ENCODE results near the gene SLC4A1.

SLC4A1 gene

GRCh38 chr17:44273607-44274006, 5.7 kb upstream of the SLC4A1 start:
- Mint-ChIP-seq H3K4me1 (no peaks in the 10 kb centered on the region), H3K27me3 (peaks cover 55% of the 10 kb centered on the region), H3K27ac (no peak overlapping the region), H3K36me3 (no peaks in the 10 kb centered on the region), H3K4me3 (no peak overlapping the region), H3K9me3 (no peaks in the 10 kb centered on the region)
- no peak for DNase-seq
- CTCF ChIA-PET = interaction anchor here (1.2 kb wide), 1 partner anchor 72 kb away, joined by 3 read pairs; no protein-coding TSS in a partner anchor

DNA sequence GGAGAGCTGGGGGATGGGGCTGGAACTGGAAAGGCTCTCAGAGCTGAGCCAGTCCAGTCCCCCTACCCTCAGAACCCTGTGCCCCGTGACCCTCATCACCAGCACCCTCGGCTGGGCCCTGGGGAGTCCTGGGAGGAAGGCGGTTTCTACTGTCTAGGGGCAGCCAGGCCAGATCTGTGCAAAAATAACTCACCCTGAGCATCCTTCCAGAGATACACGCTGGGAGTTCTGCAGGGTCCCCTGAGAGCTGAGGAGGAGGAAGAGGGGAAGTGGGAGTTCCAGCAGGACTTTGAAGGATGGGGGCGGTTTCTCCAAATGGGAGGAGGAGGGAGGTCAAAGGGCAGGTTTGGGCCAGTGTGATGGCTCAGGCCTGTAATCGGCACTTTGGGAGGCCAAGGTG, 5.0 kb upstream of the SLC4A1 start:
- Mint-ChIP-seq H3K9me3 (no peaks in the 10 kb centered on the region), H3K4me1 (no peaks in the 10 kb centered on the region), H3K4me3 (no peak overlapping the region), H3K36me3 (no peaks in the 10 kb centered on the region), H3K27me3 (peaks cover 55% of the 10 kb centered on the region), H3K27ac (no peak overlapping the region)
- CTCF ChIA-PET = interaction anchor here (1.2 kb wide), 1 partner anchor 73 kb away, joined by 3 read pairs; no protein-coding TSS in a partner anchor
- no peak for DNase-seq

DNA sequence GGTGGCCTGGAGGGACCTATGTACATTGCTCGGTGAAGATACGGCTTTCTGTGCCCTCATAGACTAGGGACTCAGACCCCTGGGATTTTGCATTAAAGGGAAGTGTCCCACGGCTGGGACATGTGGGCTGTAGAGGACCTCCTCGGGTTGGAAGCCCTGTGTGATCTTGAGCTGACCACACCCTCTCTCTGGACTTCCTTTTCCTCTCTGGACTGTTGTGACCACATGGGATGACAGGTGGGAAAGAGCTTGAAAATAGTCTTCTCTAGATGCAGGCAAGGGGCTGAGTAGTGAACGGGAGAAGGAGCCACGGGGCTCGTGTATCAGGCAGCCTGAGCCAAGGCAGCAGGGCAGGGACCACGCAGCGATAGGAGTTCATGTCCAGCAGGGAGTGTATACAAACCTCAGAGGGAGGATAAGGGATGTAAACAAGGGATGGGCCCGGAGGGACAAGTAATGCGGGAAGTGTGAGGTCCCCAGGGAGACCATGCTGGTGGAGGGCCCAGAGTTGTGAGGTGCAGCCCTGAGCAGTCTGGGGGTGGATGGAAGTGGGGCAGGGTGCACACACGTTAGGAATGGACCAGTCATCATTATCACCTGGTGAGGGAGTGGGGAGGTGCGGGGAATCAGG, 4.5 kb upstream of the SLC4A1 start:
- H3K27me3 Mint-ChIP-seq = peaks cover 54% of the 10 kb centered on the region
- H3K4me1 Mint-ChIP-seq = no peaks in the 10 kb centered on the region
- DNase-seq = no peak
- CTCF ChIA-PET = interaction anchor here (1.2 kb wide), 1 partner anchor 73 kb away, joined by 3 read pairs; no protein-coding TSS in a partner anchor
- no peak overlapping the region for H3K4me3 Mint-ChIP-seq
- H3K36me3 Mint-ChIP-seq = no peaks in the 10 kb centered on the region
- H3K27ac Mint-ChIP-seq = no peak overlapping the region
- H3K9me3 Mint-ChIP-seq = no peaks in the 10 kb centered on the region

DNA sequence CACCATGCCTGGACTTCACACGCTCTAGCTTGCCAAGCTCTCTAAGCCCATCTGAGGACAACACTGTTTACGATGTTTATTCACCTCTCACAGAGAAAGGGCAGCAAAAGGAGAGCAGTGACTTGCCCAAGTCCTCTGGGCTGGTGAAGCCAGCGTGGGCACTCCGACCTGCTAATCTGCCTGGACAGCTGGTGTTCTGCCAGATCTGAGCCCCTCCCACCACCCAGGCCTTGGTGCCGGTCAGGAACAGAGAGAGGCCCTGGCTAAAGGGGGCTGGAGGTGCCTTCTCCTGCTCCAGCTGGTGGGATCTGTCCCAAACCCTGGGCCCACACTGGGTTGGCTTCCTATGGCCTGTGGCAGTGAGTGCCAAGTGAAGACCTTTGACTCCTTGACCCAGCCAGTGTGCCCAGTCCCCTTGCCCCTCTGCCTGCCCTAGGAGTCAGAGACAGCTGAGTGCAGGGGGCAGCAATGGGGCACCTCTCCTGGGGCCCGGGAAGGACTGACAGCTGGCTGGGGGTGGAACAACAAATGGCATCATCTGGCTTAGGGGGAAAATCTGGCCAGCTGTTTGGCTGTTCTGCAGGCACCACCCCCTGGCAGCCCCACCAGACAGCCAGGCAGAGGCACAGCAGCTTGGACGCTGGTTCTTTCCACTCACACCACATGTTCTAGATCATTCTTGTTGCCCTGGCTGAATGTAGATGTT, 1.8 kb upstream of the SLC4A1 start:
- no peak overlapping the region for H3K27ac Mint-ChIP-seq
- H3K36me3 Mint-ChIP-seq = no peaks in the 10 kb centered on the region
- CTCF ChIA-PET = no interaction called here

GRCh38 chr17:44268709-44269534, 987 bp upstream of the SLC4A1 start:
- Mint-ChIP-seq H3K4me1 (no peaks in the 10 kb centered on the region), H3K36me3 (no peaks in the 10 kb centered on the region), H3K27ac (no peak overlapping the region), H3K4me3 (no peak overlapping the region), H3K27me3 (peaks cover 33% of the 10 kb centered on the region), H3K9me3 (no peaks in the 10 kb centered on the region)
- CTCF ChIA-PET = no interaction called here
- no peak for DNase-seq

More for the DNA sequence above, 1.8 kb upstream of the SLC4A1 start:
- Mint-ChIP-seq H3K27me3 (peaks cover 38% of the 10 kb centered on the region), H3K9me3 (no peaks in the 10 kb centered on the region), H3K4me1 (no peaks in the 10 kb centered on the region), H3K4me3 (no peak overlapping the region)
- DNase-seq = no peak

DNA sequence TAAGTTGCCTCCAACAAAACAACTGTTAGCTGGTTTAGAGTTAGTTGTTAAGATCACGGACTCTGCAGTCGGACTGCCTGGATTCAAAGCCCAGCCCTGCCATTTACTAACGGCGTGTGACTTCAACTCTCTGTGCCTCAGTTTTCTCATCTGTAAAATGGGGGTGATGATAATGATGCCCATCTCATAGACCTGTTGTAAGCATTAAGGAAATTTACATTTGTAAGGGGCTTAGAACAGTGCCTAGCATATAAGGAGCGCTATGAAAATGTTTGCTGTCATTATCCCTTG, 825 bp downstream of the SLC4A1 start:
- Mint-ChIP-seq H3K4me3 (no peak overlapping the region), H3K27me3 (peaks cover 27% of the 10 kb centered on the region), H3K27ac (no peak overlapping the region), H3K4me1 (no peaks in the 10 kb centered on the region), H3K9me3 (no peaks in the 10 kb centered on the region), H3K36me3 (no peaks in the 10 kb centered on the region)
- CTCF ChIA-PET = no interaction called here
- no peak for DNase-seq

- peaks cover 22% of the 10 kb centered on the region for H3K27me3 Mint-ChIP-seq
- peak overlapping the region; percentile 29 for H3K27ac Mint-ChIP-seq
- H3K4me3 Mint-ChIP-seq = no peak overlapping the region
- DNase-seq = no peak
- H3K4me1 Mint-ChIP-seq = no peaks in the 10 kb centered on the region
- no peaks in the 10 kb centered on the region for H3K36me3 Mint-ChIP-seq
- CTCF ChIA-PET = no interaction called here
- H3K9me3 Mint-ChIP-seq = no peaks in the 10 kb centered on the region
These were observed 1.4 kb downstream of the SLC4A1 start for GRCh38 chr17:44266402-44267164.

- Mint-ChIP-seq H3K36me3 (no peaks in the 10 kb centered on the region), H3K4me1 (no peaks in the 10 kb centered on the region), H3K9me3 (no peaks in the 10 kb centered on the region), H3K27ac (no peak overlapping the region), H3K27me3 (peaks cover 10% of the 10 kb centered on the region), H3K4me3 (no peak overlapping the region)
- DNase-seq = no peak
- CTCF ChIA-PET = no interaction called here
These were observed 4.5 kb downstream of the SLC4A1 start for GRCh38 chr17:44263345-44263902.

GRCh38 chr17:44262654-44263225, 5.2 kb downstream of the SLC4A1 start:
- H3K9me3 Mint-ChIP-seq = no peaks in the 10 kb centered on the region
- DNase-seq = no peak
- CTCF ChIA-PET = no interaction called here
- H3K27ac Mint-ChIP-seq = no peak overlapping the region
- no peak overlapping the region for H3K4me3 Mint-ChIP-seq
- H3K27me3 Mint-ChIP-seq = peaks cover 10% of the 10 kb centered on the region
- no peaks in the 10 kb centered on the region for H3K36me3 Mint-ChIP-seq
- no peaks in the 10 kb centered on the region for H3K4me1 Mint-ChIP-seq

- Mint-ChIP-seq H3K27me3 (peaks cover 25% of the 10 kb centered on the region), H3K4me1 (no peaks in the 10 kb centered on the region), H3K9me3 (no peaks in the 10 kb centered on the region), H3K36me3 (no peaks in the 10 kb centered on the region), H3K27ac (no peak overlapping the region), H3K4me3 (no peak overlapping the region)
- no peak for DNase-seq
- CTCF ChIA-PET = interaction anchor here (1.4 kb wide), 1 partner anchor 13 kb away, joined by 3 read pairs; no protein-coding TSS in a partner anchor
These were observed 7.6 kb downstream of the SLC4A1 start for GRCh38 chr17:44260296-44260695.

GRCh38 chr17:44258811-44259351, 9.1 kb downstream of the SLC4A1 start:
- CTCF ChIA-PET = interaction anchor here (0.6 kb wide), 1 partner anchor 493 kb away, joined by 3 read pairs; no protein-coding TSS in a partner anchor
- no peak for DNase-seq
- Mint-ChIP-seq H3K4me3 (no peak overlapping the region), H3K9me3 (no peaks in the 10 kb centered on the region), H3K27me3 (peaks cover 34% of the 10 kb centered on the region), H3K27ac (no peak overlapping the region), H3K4me1 (no peaks in the 10 kb centered on the region), H3K36me3 (no peaks in the 10 kb centered on the region)

DNA sequence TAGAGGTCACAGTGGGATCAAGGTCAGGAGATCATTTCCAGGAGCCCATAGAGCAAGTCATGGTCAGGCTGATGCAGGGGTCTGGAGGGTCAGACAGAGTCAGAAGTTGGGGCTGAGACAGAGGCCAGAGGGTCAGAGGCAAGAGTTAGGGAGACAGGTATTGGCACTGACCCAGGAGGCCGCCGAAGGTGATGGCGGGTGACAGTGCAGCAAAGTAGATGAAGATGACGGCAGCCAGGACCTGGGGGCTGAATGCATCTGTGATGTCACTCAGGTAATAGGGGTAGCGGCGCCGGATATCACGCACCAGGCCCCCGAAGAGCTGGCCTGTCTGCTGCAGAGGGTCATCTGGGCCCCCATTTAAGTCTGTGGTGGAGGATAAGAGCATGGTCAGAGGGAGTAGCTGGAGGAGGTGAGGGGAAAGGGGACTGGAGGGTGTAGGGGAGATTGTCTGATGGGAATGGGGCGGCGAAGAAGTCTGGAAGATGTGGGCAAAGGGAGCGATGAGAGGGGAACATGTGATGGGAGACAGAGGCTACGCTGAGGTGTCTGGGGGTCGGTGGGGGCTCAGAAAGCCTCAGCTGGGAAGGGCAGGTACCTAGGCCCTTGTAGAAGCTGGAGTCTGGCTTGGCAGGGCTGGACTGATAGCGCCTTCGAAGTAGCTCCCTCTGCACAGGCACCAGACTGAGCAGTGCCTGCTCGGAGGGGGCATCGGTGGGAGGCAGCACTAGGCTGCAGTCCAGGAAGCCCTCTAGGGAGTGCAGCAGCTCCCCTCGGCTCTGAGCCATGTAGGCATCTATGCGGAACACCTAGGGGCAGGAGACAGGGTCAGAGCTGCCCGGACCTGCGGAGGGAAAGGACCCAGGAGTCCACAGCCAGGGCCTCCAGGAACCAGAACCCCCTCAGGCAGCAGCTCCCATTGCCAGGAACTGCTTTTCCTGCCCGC, 9.8 kb downstream of the SLC4A1 start:
- Mint-ChIP-seq H3K27me3 (peaks cover 31% of the 10 kb centered on the region), H3K9me3 (no peaks in the 10 kb centered on the region), H3K36me3 (no peaks in the 10 kb centered on the region), H3K4me3 (no peak overlapping the region), H3K4me1 (no peaks in the 10 kb centered on the region), H3K27ac (no peak overlapping the region)
- CTCF ChIA-PET = no interaction called here
- DNase-seq = no peak

- no peak overlapping the region for H3K27ac Mint-ChIP-seq
- H3K27me3 Mint-ChIP-seq = peaks cover 30% of the 10 kb centered on the region
- H3K36me3 Mint-ChIP-seq = no peaks in the 10 kb centered on the region
- no peaks in the 10 kb centered on the region for H3K9me3 Mint-ChIP-seq
- CTCF ChIA-PET = no interaction called here
- DNase-seq = no peak
- no peaks in the 10 kb centered on the region for H3K4me1 Mint-ChIP-seq
- H3K4me3 Mint-ChIP-seq = no peak overlapping the region
These were observed 11.3 kb downstream of the SLC4A1 start for GRCh38 chr17:44256671-44257070.

Data from activated naive CD4-positive, alpha-beta T cell treated with anti-CD3 and anti-CD28 coated beads, Interleukin-2, amount 10 ng/mL, durations not matched to agents 7 days and 5 days (primary cell).